Neural cell (in vitro differentiated cells): ENCODE data around the gene NRG2. TPM values are rescaled to one million over a fixed set of nuclear protein-coding genes. Genes with fewer than 3 reads are reported as not detected.

Source experiments
- H2AFZ ChIP-seq: fragments of 200-600, 300-800 bp; sonication (generic), shearing (Covaris generic); 2 replicates; pipeline ENCODE4 v1.6.0; 2014; ENCODE audit warnings: low read depth, mild to moderate bottlenecking, antibody characterized with exemption, low read length, moderate library complexity
- H3F3A ChIP-seq: fragments of 200-600 bp; shearing (Covaris generic); 2 replicates; pipeline ENCODE4 v1.6.1; 2016; ENCODE audit warnings: mild to moderate bottlenecking, moderate library complexity, mixed read lengths, antibody characterized with exemption, low read length; ENCODE audit not compliant: insufficient read depth, poor library complexity, severe bottlenecking
- H3K27ac ChIP-seq: fragments of 200-600, 300-800 bp; sonication (generic), shearing (Covaris generic); 2 replicates; pipeline ENCODE4 v1.5.1; 2014; ENCODE audit warnings: mild to moderate bottlenecking, low read length, moderate library complexity
- H3K27me3 ChIP-seq: fragments of 300-800, 200-600 bp; sonication (generic), shearing (Covaris generic); 2 replicates; pipeline ENCODE4 v1.6.0; 2014; ENCODE audit warnings: mild to moderate bottlenecking, low read depth, low read length, moderate library complexity; ENCODE audit not compliant: insufficient read depth
- H3K36me3 ChIP-seq: fragments of 300-800, 200-600 bp; sonication (generic), shearing (Covaris generic); 2 replicates; pipeline ENCODE4 v1.5.1; 2014; ENCODE audit warnings: mild to moderate bottlenecking, antibody characterized with exemption, low read length, moderate library complexity; ENCODE audit not compliant: insufficient read depth
- H3K4me2 ChIP-seq: fragments of 300-800, 200-600 bp; sonication (generic), shearing (Covaris generic); 2 replicates; pipeline ENCODE4 v1.6.0; 2014; ENCODE audit warnings: mild to moderate bottlenecking, low read length
- H3K4me3 ChIP-seq: fragments of 300-800, 200-600 bp; sonication (generic), shearing (Covaris generic); 2 replicates; pipeline ENCODE4 v1.5.1; 2014; ENCODE audit warnings: mild to moderate bottlenecking, low read length, moderate library complexity
- H3K79me2 ChIP-seq: fragments of 200-600 bp; shearing (Covaris generic); replicated peaks from 2 replicates; pipeline ENCODE4 v1.6.0; 2014; ENCODE audit warnings: mild to moderate bottlenecking, low read length, moderate library complexity; ENCODE audit not compliant: insufficient read depth
- H3K9ac ChIP-seq: fragments of 300-800, 200-600 bp; sonication (generic), shearing (Covaris generic); 2 replicates; pipeline ENCODE4 v1.6.1; 2016; ENCODE audit warnings: mild to moderate bottlenecking, low read length, mixed read lengths
- H3K9me2 ChIP-seq: fragments of 200-600 bp; shearing (Covaris generic); 2 replicates; pipeline ENCODE4 v1.6.1; 2016; ENCODE audit warnings: mild to moderate bottlenecking, low read length, mixed read lengths; ENCODE audit not compliant: insufficient read depth
- H3K9me3 ChIP-seq: fragments of 200-600, 300-800 bp; sonication (generic), shearing (Covaris generic); 2 replicates; pipeline ENCODE4 v1.6.1; 2016; ENCODE audit warnings: mild to moderate bottlenecking, mixed run types, low read length, moderate library complexity, mixed read lengths
- H4K20me1 ChIP-seq: fragments of 200-600 bp; shearing (Covaris generic); 2 replicates; pipeline ENCODE4 v1.6.1; 2016; ENCODE audit warnings: mild to moderate bottlenecking, mixed run types; ENCODE audit not compliant: insufficient read depth
- CTCF ChIP-seq: fragments of 450-650 bp; IDR thresholded peaks from 2 replicates; pipeline ENCODE4 v1.5.1; 2014; ENCODE audit warnings: antibody characterized with exemption, mild to moderate bottlenecking, moderate library complexity; ENCODE audit not compliant: poor library complexity, severe bottlenecking
- EP300 ChIP-seq: fragments of 450-650 bp; conservative IDR thresholded peaks from 2 replicates; pipeline ENCODE4 v1.6.1; 2014; ENCODE audit warnings: antibody characterized with exemption, mild to moderate bottlenecking, moderate library complexity; ENCODE audit not compliant: poor library complexity, severe bottlenecking
- EZH2 ChIP-seq: fragments of 200-600, 300-800 bp; shearing (Covaris generic), sonication (generic); IDR thresholded peaks from 2 replicates; pipeline ENCODE4 v1.6.1; 2014; ENCODE audit warnings: antibody characterized with exemption, low read length, borderline replicate concordance, mild to moderate bottlenecking; ENCODE audit not compliant: insufficient read depth, poor library complexity, severe bottlenecking
- MXI1 ChIP-seq: fragments of 450-650 bp; conservative IDR thresholded peaks from 2 replicates; pipeline ENCODE4 v1.6.1; 2014; ENCODE audit warnings: antibody characterized with exemption, mild to moderate bottlenecking; ENCODE audit not compliant: poor library complexity, severe bottlenecking
- POLR2AphosphoS5 ChIP-seq: IDR thresholded peaks from 2 replicates; pipeline ENCODE4 v1.6.1; 2012
- RAD21 ChIP-seq: fragments of 450-650 bp; conservative IDR thresholded peaks from 2 replicates; pipeline ENCODE4 v1.6.1; 2014; ENCODE audit warnings: antibody characterized with exemption, mild to moderate bottlenecking, moderate library complexity
- REST ChIP-seq: IDR thresholded peaks from 2 replicates; pipeline ENCODE4 v1.6.1; 2012; ENCODE audit warnings: borderline replicate concordance
- SMC3 ChIP-seq: fragments of 450-650 bp; conservative IDR thresholded peaks from 2 replicates; pipeline ENCODE4 v1.6.1; 2014; ENCODE audit warnings: antibody characterized with exemption, mild to moderate bottlenecking, moderate library complexity; ENCODE audit not compliant: poor library complexity
- TAF1 ChIP-seq: IDR thresholded peaks from 2 replicates; pipeline ENCODE4 v1.6.1; 2012; ENCODE audit warnings: low read depth
- polyA plus RNA-seq: library from polyadenylated mRNA; depleted of rRNA; stranded (reverse); fragments of >200 nt; gene quantifications from 2 replicates; pipeline ENCODE4 v1.2.3, GENCODE V29; 2014

The NRG2 gene
- polyA plus RNA-seq, 1 donor from 2014 or later: 5.4 TPM

- H3K9me3 ChIP-seq: no peaks in the 10 kb centered on the region
- H2AFZ ChIP-seq: no peak overlapping the region
- no peak overlapping the region for H3K9ac ChIP-seq
- peaks cover 21% of the 10 kb centered on the region for H3K27me3 ChIP-seq
- H3K4me2 ChIP-seq: no peak overlapping the region
- H3K36me3 ChIP-seq: peaks cover 1% of the 10 kb centered on the region
- H3K79me2 ChIP-seq: no peaks in the 10 kb centered on the region
- H4K20me1 ChIP-seq: no peaks in the 10 kb centered on the region
- no peak overlapping the region for H3K4me3 ChIP-seq
- H3K27ac ChIP-seq: no peak overlapping the region
- no peak for TF ChIP-seq SMC3
- TF ChIP-seq EZH2: no peak
- TF ChIP-seq TAF1: no peak
- TF ChIP-seq RAD21: no peak
- no peak for TF ChIP-seq CTCF
- no peak for TF ChIP-seq EP300
- no peak for TF ChIP-seq POLR2AphosphoS5
- TF ChIP-seq REST: no peak
- TF ChIP-seq MXI1: no peak
- no peaks in the 10 kb centered on the region for H3F3A ChIP-seq
- H3K9me2 ChIP-seq: no peaks in the 10 kb centered on the region
Observed at GRCh38 chr5:139849501-139849900, 193.6 kb downstream of the NRG2 start.

- H3K27me3 ChIP-seq: peaks cover 21% of the 10 kb centered on the region
- no peaks in the 10 kb centered on the region for H3K9me2 ChIP-seq
- no peaks in the 10 kb centered on the region for H4K20me1 ChIP-seq
- H3K79me2 ChIP-seq: no peaks in the 10 kb centered on the region
- TF ChIP-seq TAF1 (no peak), CTCF (no peak), EP300 (no peak), POLR2AphosphoS5 (no peak), EZH2 (no peak)
- peaks cover 3% of the 10 kb centered on the region for H3K36me3 ChIP-seq
- no peaks in the 10 kb centered on the region for H3F3A ChIP-seq
- peak overlapping the region; percentile 52 for H3K4me3 ChIP-seq
- H2AFZ ChIP-seq: no peak overlapping the region
- H3K27ac ChIP-seq: no peak overlapping the region
- H3K9me3 ChIP-seq: no peaks in the 10 kb centered on the region
- no peak overlapping the region for H3K4me2 ChIP-seq
- H3K9ac ChIP-seq: peak overlapping the region; percentile 56
Observed at GRCh38 chr5:139848508-139849100, 194.5 kb downstream of the NRG2 start.
